Left hindlimb (tissue), 1 donor: ENCODE measurements around the gene TRIM65.

Source experiments
- DNase-seq: peaks from one replicate; pipeline ENCODE4 v3.0.0-alpha.2; 2018

The TRIM65 gene

DNA sequence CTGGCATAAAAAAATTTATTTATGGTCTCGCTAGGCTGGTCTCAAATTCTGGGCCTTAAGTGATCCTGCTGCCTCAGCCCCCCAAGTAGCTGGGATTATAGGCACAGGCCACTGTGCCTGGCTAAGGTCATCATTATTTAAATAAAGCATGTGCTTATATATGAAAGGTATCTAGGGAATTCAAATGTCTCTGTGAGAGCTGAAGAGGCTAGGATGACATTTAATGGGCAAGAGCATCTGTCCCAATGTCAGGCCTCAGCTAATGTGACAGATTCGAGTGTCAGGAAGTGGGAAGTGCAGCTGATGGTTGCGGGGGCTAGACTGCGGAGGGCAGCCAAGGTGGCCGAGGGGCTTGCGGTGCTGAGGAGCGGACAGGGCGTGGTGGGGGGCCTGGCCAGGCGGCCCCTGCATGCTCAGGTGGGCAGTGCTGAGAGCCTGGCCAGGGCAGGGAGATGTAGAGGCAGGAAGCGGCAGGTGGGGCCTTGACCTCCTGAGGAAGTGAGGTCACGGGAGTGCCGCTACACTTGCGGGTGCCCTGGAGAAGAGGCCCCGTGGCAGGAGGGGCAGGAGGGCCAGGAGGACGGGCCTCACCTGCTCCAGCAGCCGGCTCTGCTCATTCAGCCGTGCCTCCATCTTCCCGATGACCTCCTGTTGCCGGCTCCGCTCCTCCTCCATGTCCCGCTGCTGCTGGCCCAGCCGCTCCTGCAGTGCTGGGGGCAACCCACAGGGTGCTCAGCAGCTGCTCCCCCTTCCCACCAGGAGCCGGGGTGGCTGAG lies 20.6 kb upstream of the TRIM65 start:
- DNase-seq, result peak; percentile 26

DNA sequence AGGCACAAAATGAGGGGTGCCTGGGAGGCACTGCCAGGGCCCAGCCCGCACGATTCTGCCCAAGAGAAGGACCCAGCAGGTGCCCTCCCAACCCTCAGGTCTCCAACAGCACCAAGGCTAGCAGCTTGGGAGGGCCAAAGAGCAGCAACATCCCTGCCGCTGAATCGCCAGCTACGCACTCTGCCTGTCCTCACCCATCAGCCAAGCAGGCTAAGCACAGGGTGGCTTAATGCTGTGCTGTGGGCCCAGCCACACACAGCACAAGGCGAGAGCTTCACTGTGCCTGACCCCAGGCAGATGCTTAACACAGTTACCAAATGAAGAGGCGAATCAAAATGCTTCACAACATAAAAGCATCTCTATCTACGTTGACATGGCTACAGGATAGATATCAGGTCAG lies 18.5 kb upstream of the TRIM65 start:
- peak; percentile 25 for DNase-seq

DNA sequence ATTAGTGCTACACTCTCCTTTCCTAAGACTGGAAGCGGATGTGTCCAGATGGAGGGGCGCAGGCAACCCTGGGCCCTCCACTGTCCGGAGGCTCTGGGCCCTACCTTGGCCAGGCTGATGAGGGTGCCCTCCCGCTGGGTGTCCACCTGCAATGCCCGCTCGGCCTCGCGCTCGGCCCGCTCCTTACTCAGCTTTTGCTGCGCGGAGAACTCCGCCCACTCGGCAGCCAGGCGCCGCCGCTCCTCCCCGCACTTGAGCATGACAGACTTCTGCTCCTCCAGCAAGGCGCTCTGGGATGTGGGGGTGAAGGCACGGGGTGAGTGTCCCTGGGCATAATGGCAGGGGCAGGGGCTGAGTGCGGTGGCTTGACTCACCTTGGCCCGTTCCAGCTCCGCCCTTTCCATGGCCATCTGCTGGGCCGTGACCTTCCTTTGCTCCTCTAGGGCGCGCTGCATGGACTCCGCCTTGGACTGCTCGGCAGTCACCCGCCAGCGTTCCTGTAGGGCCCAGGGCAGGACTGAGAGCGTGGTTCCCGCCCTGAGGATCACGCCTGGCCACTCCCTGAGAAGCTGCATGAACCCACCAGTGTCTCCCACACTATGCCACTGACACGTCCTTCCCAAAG lies 18.0 kb upstream of the TRIM65 start:
- peak; percentile 35 for DNase-seq

GRCh38 chr17:75913537-75914210 lies 16.9 kb upstream of the TRIM65 start:
- no peak for DNase-seq

DNA sequence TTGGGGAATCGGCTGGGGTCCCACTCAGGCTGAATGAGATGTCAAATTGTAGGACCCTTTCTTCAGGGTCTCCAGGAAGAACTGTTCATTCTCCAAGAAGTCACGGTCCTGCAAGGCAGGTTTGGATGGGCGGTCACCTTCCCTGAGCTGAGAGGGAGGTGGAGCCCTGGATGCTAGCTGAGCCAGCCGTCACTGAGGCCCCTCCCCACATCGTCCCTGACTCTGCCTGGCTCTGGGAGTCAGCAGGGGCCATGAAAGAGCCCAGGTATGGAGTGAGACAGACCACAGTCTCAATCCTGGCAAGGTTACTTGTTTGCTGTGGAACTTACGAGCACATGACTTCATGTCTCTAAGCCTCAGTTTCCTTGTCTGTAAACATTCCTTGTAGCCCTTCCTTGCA lies 13.9 kb upstream of the TRIM65 start:
- DNase-seq, result no peak

- DNase-seq, result peak; percentile 65
These were observed 13.1 kb upstream of the TRIM65 start for GRCh38 chr17:75909812-75910274.

GRCh38 chr17:75909051-75909811 lies 12.5 kb upstream of the TRIM65 start:
- DNase-seq, result no peak

- DNase-seq, result peak; percentile 65
These were observed 11.4 kb upstream of the TRIM65 start for GRCh38 chr17:75908201-75908600.

GRCh38 chr17:75906143-75906884 lies 9.6 kb upstream of the TRIM65 start:
- no peak for DNase-seq

GRCh38 chr17:75904749-75905521 lies 8.2 kb upstream of the TRIM65 start, which contains the start of gene MRPL38:
TSS of gene MRPL38 (minus strand) at chr17:75904884. CDS start at chr17:75904875, 9 bp downstream.
- DNase-seq, result peak; percentile 94

- DNase-seq, result no peak
These were observed 5.7 kb upstream of the TRIM65 start for GRCh38 chr17:75902406-75902805.

- no peak for DNase-seq
These were observed 5.0 kb upstream of the TRIM65 start for GRCh38 chr17:75901727-75902126.

- peak; percentile 25 for DNase-seq
These were observed 4.2 kb upstream of the TRIM65 start for GRCh38 chr17:75900691-75901533.

DNA sequence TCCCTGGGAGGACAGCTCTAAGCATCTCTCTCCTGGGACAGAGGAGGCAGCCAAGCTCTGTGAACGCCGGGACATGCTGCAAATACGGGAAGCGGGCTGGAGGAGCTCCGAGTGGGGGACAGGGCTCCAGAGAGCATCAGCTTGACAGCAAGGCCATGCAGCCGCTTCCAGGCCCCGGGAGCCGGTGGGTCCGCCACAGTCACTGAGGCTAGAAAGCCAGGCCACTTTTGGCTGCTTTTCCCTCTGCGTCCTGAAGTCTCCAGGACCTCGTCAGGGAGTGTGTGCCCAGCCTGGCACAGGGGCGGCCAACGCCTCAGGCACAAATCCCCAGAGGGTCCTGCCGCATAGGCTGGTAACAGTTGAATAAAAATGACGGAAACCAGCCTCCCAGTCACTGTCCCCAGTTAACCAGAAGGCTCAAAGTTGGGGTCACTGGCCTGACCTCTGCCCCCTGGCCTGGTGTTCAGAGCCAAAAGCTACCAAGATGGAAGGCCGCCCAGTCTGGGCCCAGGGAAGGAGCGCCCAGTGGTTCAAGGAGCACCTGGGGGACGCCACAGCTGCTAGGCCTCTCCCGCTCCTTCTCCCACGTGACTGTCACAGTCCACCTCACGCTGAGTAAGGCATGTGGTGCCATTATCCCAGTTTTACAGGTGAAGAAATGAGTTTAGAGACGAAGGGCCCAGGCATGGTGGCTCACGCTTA lies 3.2 kb upstream of the TRIM65 start:
- DNase-seq, result no peak

GRCh38 chr17:75899353-75899752 lies 2.6 kb upstream of the TRIM65 start:
- DNase-seq, result no peak

GRCh38 chr17:75898791-75899190 lies 2.0 kb upstream of the TRIM65 start:
- no peak for DNase-seq

DNA sequence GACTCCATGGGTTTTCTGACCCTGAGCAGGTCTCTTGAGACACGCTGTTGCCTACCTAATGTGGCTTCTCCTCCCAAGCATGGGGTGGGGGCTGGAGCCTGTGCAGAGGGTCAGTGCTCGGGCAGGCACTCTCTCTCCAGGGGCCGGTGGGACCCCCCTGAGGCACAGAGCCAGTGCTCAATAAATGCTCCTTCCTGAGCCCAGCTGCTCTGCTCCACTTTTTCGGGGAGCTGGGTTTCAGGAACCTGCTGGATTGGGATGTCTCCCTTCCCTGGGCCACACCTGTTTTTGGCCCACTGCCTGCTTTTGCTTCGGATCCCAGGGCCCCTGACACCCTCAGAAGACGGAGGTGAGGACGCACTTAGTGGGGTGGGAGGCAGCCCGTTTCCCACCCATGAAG lies 1.3 kb upstream of the TRIM65 start:
- DNase-seq, result no peak

- DNase-seq, result peak; percentile 68
These were observed 639 bp upstream of the TRIM65 start for GRCh38 chr17:75897160-75898019.
